Measurements from ENCODE around the gene RFPL2. TPM values are rescaled to one million over a fixed set of nuclear protein-coding genes. Genes with fewer than 3 reads are reported as not detected.
"Not testable (repeated sequence)": the region's sequence is repeated elsewhere in the genome, so short reads cannot be mapped to it uniquely, and the experiment has no call there.

The RFPL2 gene
- total and polyA plus RNA-seq, 11 donors, result not detected

DNA sequence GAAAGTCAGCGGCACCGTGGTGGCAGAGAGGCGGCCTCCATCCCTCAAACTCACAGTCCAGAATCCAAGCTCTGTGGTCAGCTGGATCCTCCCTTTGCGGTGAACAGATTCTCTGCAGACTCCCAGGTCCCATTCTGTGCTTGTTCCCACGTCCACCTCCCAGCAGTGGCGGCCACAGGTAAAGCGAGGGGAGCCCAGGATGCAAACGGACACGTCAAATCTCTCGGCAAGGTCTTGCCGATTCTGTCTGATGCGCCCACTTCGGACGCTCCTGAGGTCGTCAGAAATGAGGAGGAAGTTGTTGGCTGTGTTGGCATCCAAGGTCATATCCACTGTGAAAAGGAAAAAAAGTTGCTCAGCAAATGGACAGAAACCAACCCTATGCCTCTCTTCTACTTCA lies 13.9 kb downstream of the RFPL2 start:
- H3K4me1 ChIP-seq; H3K27ac ChIP-seq; intact Hi-C loops (cut with DNase I); H3K9me3 ChIP-seq; H3K27me3 ChIP-seq; H3K36me3 ChIP-seq; H3K4me3 ChIP-seq; DNase-seq; ATAC-seq: not testable (repeated sequence)
- 81 to 85% (median 84%) methylated on average over 15 of the region's 15 CpGs for WGBS, 4 donors

DNA sequence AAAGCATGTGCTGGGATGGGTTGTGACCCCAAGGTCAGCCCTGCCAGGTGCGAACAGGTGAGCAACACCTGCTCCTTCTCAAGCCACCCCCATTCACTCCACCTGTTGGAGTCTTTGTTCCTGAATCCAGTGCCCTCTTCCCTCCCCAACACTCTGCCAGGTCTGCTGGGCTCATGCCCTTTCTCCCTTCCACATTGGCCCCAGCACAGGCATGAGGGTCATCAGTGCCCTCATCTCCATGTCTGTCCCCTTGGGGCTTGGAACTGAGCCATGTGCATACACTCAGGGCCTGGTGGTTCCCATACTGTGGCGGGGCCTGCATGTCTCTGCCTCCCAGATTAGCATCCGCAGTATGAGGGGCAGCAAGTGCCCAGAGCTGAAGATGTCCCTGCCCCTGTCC lies 19.1 kb downstream of the RFPL2 start:
- no peak for TF ChIP-seq POLR2A (IDR thresholded peaks at IDR 0.05)
- TF ChIP-seq, protein P1, sequence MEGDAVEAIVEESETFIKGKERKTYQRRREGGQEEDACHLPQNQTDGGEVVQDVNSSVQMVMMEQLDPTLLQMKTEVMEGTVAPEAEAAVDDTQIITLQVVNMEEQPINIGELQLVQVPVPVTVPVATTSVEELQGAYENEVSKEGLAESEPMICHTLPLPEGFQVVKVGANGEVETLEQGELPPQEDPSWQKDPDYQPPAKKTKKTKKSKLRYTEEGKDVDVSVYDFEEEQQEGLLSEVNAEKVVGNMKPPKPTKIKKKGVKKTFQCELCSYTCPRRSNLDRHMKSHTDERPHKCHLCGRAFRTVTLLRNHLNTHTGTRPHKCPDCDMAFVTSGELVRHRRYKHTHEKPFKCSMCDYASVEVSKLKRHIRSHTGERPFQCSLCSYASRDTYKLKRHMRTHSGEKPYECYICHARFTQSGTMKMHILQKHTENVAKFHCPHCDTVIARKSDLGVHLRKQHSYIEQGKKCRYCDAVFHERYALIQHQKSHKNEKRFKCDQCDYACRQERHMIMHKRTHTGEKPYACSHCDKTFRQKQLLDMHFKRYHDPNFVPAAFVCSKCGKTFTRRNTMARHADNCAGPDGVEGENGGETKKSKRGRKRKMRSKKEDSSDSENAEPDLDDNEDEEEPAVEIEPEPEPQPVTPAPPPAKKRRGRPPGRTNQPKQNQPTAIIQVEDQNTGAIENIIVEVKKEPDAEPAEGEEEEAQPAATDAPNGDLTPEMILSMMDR (IDR thresholded peaks at IDR 0.05), result no peak
- no peaks in the 10 kb centered on the region for H3K9me3 ChIP-seq
- H3K27me3 ChIP-seq, result peaks cover 0 to 10% (median 0%) of the 10 kb centered on the region in 9 donors
- ATAC-seq (no peak), DNase-seq (no peak)
- no peaks in the 10 kb centered on the region for H3K4me1 ChIP-seq
- intact Hi-C loops (cut with DNase I), result no loop called here
- WGBS, 4 donors, result 81 to 91% (median 85%) methylated on average over 3 of the region's 3 CpGs
- H3K36me3 ChIP-seq, result no peaks in the 10 kb centered on the region
- H3K4me3 ChIP-seq, result no peak overlapping the region
- no peak overlapping the region for H3K27ac ChIP-seq

DNA sequence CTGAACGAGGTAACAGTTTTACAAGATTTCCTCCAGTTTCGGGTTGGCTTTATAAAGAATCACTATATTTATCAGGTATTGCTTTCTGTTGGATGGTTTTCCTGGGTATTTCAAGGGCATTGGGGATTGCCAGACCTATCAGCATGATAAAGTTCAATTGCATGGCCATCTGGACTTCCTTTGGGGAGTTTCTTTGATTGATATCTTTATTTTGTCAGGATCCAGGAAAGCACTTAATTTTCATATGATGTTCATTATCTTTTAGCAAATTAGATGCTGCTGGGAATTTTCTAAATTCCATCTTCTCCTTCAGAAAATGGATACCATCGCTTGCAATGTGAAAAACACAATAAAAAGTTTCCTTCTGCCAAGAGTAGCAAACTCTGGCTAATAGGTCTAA lies 21.2 kb downstream of the RFPL2 start:
- Histone ChIP-seq H3K27me3 (peaks cover 0 to 18% (median 0%) of the 10 kb centered on the region in 9 donors), H3K27ac (no peak overlapping the region), H3K4me3 (no peak overlapping the region), H3K4me1 (no peaks in the 10 kb centered on the region), H3K9me3 (no peaks in the 10 kb centered on the region), H3K36me3 (no peaks in the 10 kb centered on the region)
- DNase-seq (no peak), ATAC-seq (no peak)
- 67 to 80% (median 72%) methylated on average over 3 of the region's 3 CpGs for WGBS, 4 donors
- intact Hi-C loops (cut with DNase I), result no loop called here
- TF ChIP-seq, protein P1 (IDR thresholded peaks at IDR 0.05), result no peak
- no peak for TF ChIP-seq POLR2A (IDR thresholded peaks at IDR 0.05)

DNA sequence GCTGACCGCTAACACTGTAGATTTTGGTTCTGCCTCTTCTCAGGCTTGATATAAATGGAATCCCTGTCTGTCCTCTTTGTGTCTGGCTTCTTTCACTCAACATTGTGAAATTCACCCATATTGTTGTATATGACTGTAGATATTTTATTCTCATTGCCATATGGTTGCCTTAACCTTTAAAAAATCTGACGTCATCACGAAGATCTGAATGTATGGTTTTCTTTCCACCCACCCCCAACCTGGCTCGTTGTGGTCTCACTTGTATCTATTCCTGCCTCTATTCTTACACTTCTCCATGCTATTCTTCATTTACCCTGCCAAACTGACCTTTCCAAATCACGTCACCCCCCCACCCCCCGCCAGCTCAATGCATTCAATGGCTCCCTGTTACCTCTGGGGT lies 23.8 kb downstream of the RFPL2 start:
- H3K36me3 ChIP-seq, result no peaks in the 10 kb centered on the region
- H3K9me3 ChIP-seq, result no peaks in the 10 kb centered on the region
- H3K4me1 ChIP-seq, result peaks cover 0 to 3% (median 0%) of the 10 kb centered on the region in 12 donors
- TF ChIP-seq, protein P1 (IDR thresholded peaks at IDR 0.05), result no peak
- no peak for TF ChIP-seq POLR2A (IDR thresholded peaks at IDR 0.05)
- intact Hi-C loops (cut with DNase I), result no loop called here
- H3K27me3 ChIP-seq, result peaks cover 7 to 38% (median 10%) of the 10 kb centered on the region in 9 donors
- 71 to 78% (median 74%) methylated on average over 6 of the region's 6 CpGs for WGBS, 4 donors
- no peak overlapping the region for H3K4me3 ChIP-seq
- ATAC-seq (no peak), DNase-seq (no peak)
- no peak overlapping the region for H3K27ac ChIP-seq

DNA sequence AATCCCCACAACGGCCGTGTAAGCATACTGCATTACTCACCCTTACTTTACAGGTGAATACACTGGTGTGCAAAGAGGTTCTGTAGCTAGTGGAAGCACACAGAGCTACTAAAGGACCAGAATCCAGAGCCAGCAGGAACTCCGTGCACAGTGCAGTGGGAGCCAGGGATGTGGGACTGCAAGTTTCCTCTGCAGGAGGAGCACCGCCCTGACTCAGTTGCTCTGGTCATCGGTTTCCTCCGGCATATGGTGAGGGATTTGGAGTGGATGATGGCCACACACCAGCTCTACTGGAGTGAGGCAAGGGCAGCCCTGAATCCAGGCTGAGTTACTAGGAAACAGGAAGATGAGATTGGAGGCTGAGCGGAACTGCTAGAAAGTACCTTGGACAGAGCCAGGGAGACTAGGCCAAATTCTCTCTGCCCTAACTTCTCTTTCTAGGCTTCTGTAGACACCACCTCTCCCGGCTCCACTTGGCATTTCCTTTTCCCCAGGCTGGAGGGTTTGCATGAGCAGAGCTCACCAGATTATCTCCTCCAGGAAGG lies 27.6 kb downstream of the RFPL2 start:
- peaks cover 0 to 7% (median 0%) of the 10 kb centered on the region in 12 donors for H3K4me1 ChIP-seq
- H3K4me3 ChIP-seq, result no peak overlapping the region
- intact Hi-C loops (cut with DNase I), result no loop called here
- H3K27ac ChIP-seq, result no peak overlapping the region
- no peak for TF ChIP-seq POLR2A (IDR thresholded peaks at IDR 0.05)
- TF ChIP-seq, protein P1 (IDR thresholded peaks at IDR 0.05), result no peak
- WGBS, 4 donors, result 85 to 89% (median 87%) methylated on average over 8 of the region's 8 CpGs
- ATAC-seq, result no peak
- no peaks in the 10 kb centered on the region for H3K9me3 ChIP-seq
- no peaks in the 10 kb centered on the region for H3K36me3 ChIP-seq
- DNase-seq, result no peak
- H3K27me3 ChIP-seq, result peaks cover 14 to 53% (median 29%) of the 10 kb centered on the region in 9 donors

All from heart left ventricle (tissue), 16 donors.